HG03039 (cell line): ENCODE measurements around the gene ST6GALNAC1.
"Not testable (repeated sequence)": the region's sequence is repeated elsewhere in the genome, so short reads cannot be mapped to it uniquely, and the experiment has no call there.

Experiments used
- ATAC-seq: cut with Tn5 transposase; IDR thresholded peaks from one replicate; pipeline ENCODE4 v1.9.1; 2021; ENCODE audit warnings: mild to moderate bottlenecking, moderate library complexity; ENCODE audit not compliant: unreplicated experiment

The ST6GALNAC1 gene

GRCh38 chr17:76645481-76645880 lies 1.9 kb upstream of the ST6GALNAC1 start:
- ATAC-seq, result no peak

GRCh38 chr17:76644995-76645394 lies 1.4 kb upstream of the ST6GALNAC1 start:
- ATAC-seq, result no peak

- ATAC-seq, result no peak
Measured at GRCh38 chr17:76642994-76643393, 563 bp downstream of the ST6GALNAC1 start.

- ATAC-seq, result no peak
Measured at GRCh38 chr17:76642032-76642561, 1.5 kb downstream of the ST6GALNAC1 start.

GRCh38 chr17:76641501-76641900 lies 2.1 kb downstream of the ST6GALNAC1 start:
- ATAC-seq, result no peak

- no peak for ATAC-seq
Measured at GRCh38 chr17:76640550-76641380, 2.8 kb downstream of the ST6GALNAC1 start.

GRCh38 chr17:76638263-76638662 lies 5.3 kb downstream of the ST6GALNAC1 start:
- ATAC-seq, result no peak

- not testable (repeated sequence) for ATAC-seq
Measured at GRCh38 chr17:76636486-76637206, 6.9 kb downstream of the ST6GALNAC1 start.

GRCh38 chr17:76635659-76636360 lies 7.7 kb downstream of the ST6GALNAC1 start:
- ATAC-seq, result no peak

- ATAC-seq, result no peak
Measured at GRCh38 chr17:76635039-76635438, 8.5 kb downstream of the ST6GALNAC1 start.

- no peak for ATAC-seq
Measured at GRCh38 chr17:76633628-76634328, 9.8 kb downstream of the ST6GALNAC1 start.

GRCh38 chr17:76631821-76632565 lies 11.6 kb downstream of the ST6GALNAC1 start:
- ATAC-seq, result no peak

- ATAC-seq, result no peak
Measured at GRCh38 chr17:76630151-76630550, 13.4 kb downstream of the ST6GALNAC1 start.

GRCh38 chr17:76627510-76627909 lies 16.0 kb downstream of the ST6GALNAC1 start:
- ATAC-seq, result no peak

- ATAC-seq, result no peak
Measured at GRCh38 chr17:76626442-76626841, 17.1 kb downstream of the ST6GALNAC1 start.

GRCh38 chr17:76625496-76625895 lies 18.1 kb downstream of the ST6GALNAC1 start:
- ATAC-seq, result no peak

GRCh38 chr17:76623271-76624146 lies 20.0 kb downstream of the ST6GALNAC1 start:
- no peak for ATAC-seq

GRCh38 chr17:76617838-76618237 lies 25.7 kb downstream of the ST6GALNAC1 start:
- ATAC-seq, result no peak
